H9 (cell line): ENCODE measurements around the gene PRRX2. TPM values are rescaled to one million over a fixed set of nuclear protein-coding genes. Genes with fewer than 3 reads are reported as not detected.

Source experiments
- DNase-seq: peaks from one replicate; pipeline ENCODE4 v3.0.0-alpha.2; 2017
- H2AFZ ChIP-seq: one replicate; pipeline ENCODE4 v1.6.1; 2013; ENCODE audit warnings: mild to moderate bottlenecking, low read length, control low read depth, moderate library complexity
- H2AK5ac ChIP-seq: 2 replicates; pipeline ENCODE4 v1.6.1; 2013; ENCODE audit warnings: low read length, control low read depth, mixed read lengths; ENCODE audit not compliant: insufficient read length
- H2BK120ac ChIP-seq: one replicate; pipeline ENCODE4 v1.6.1; 2013; ENCODE audit warnings: low read depth, mild to moderate bottlenecking, low read length, control low read depth, inconsistent platforms; ENCODE audit not compliant: poor library complexity, severe bottlenecking
- H2BK12ac ChIP-seq: 2 replicates; pipeline ENCODE4 v1.6.1; 2013; ENCODE audit warnings: low read length, control low read depth, mixed read lengths, low read depth; ENCODE audit not compliant: insufficient read length
- H2BK15ac ChIP-seq: 2 replicates; pipeline ENCODE4 v1.6.1; 2013; ENCODE audit warnings: low read depth, low read length, control low read depth
- H2BK20ac ChIP-seq: one replicate; pipeline ENCODE4 v1.6.1; 2013; ENCODE audit warnings: low read depth, mild to moderate bottlenecking, low read length, control low read depth, inconsistent platforms; ENCODE audit not compliant: poor library complexity, severe bottlenecking
- H2BK5ac ChIP-seq: 2 replicates; pipeline ENCODE4 v1.6.1; 2013; ENCODE audit warnings: low read length, control low read depth, mixed read lengths; ENCODE audit not compliant: insufficient read length
- H3K14ac ChIP-seq: 2 replicates; pipeline ENCODE4 v1.6.1; 2013; ENCODE audit warnings: low read length, control low read depth; ENCODE audit not compliant: insufficient read depth
- H3K18ac ChIP-seq: 2 replicates; pipeline ENCODE4 v1.6.1; 2013; ENCODE audit warnings: low read depth, mild to moderate bottlenecking, mixed read lengths, low read length, control low read depth; ENCODE audit not compliant: insufficient read length
- H3K23ac ChIP-seq: 2 replicates; pipeline ENCODE4 v1.6.1; 2013; ENCODE audit warnings: low read length, control low read depth, mixed read lengths, low read depth; ENCODE audit not compliant: insufficient read length
- H3K23me2 ChIP-seq: 2 replicates; pipeline ENCODE4 v1.6.1; 2013; ENCODE audit warnings: low read depth, mild to moderate bottlenecking, mixed read lengths, low read length, control low read depth; ENCODE audit not compliant: insufficient read length, poor library complexity, severe bottlenecking
- H3K27ac ChIP-seq: 2 replicates; pipeline ENCODE4 v1.5.1; 2013; ENCODE audit warnings: low read length, control low read depth, mixed read lengths, low read depth; ENCODE audit not compliant: insufficient read length
- H3K27me3 ChIP-seq: 2 replicates; pipeline ENCODE4 v1.6.1; 2013; ENCODE audit warnings: low read length, control low read depth, inconsistent platforms; ENCODE audit not compliant: insufficient read depth
- H3K4ac ChIP-seq: 2 replicates; pipeline ENCODE4 v1.6.1; 2013; ENCODE audit warnings: low read depth, mild to moderate bottlenecking, control low read depth, inconsistent platforms, low read length, moderate library complexity
- H3K4me1 ChIP-seq: 2 replicates; pipeline ENCODE4 v1.6.1; 2013; ENCODE audit warnings: low read length, control low read depth, inconsistent platforms; ENCODE audit not compliant: insufficient read depth
- H3K4me2 ChIP-seq: 2 replicates; pipeline ENCODE4 v1.6.1; 2013; ENCODE audit warnings: low read length, control low read depth, mixed read lengths; ENCODE audit not compliant: insufficient read length, insufficient read depth
- H3K56ac ChIP-seq: 2 replicates; pipeline ENCODE4 v1.6.1; 2013; ENCODE audit warnings: low read depth, mild to moderate bottlenecking, mixed read lengths, low read length, control low read depth; ENCODE audit not compliant: insufficient read length
- H3K79me1 ChIP-seq: 2 replicates; pipeline ENCODE4 v1.6.1; 2013; ENCODE audit warnings: low read depth, mild to moderate bottlenecking, moderate library complexity, low read length, control low read depth, inconsistent platforms; ENCODE audit not compliant: insufficient read depth, poor library complexity, severe bottlenecking
- H3K79me2 ChIP-seq: 2 replicates; pipeline ENCODE4 v1.6.1; 2013; ENCODE audit warnings: low read length, control low read depth, inconsistent platforms; ENCODE audit not compliant: insufficient read depth
- H3K9ac ChIP-seq: 2 replicates; pipeline ENCODE4 v1.6.1; 2013; ENCODE audit warnings: low read length, control low read depth, mixed read lengths; ENCODE audit not compliant: insufficient read length; ENCODE audit errors: extremely low read depth
- H3K9me3 ChIP-seq: one replicate; pipeline ENCODE4 v1.6.1; 2013; ENCODE audit warnings: low read depth, low read length, inconsistent platforms; ENCODE audit not compliant: control insufficient read depth
- H3T11ph ChIP-seq: one replicate; pipeline ENCODE4 v1.6.1; 2013; ENCODE audit warnings: mild to moderate bottlenecking, low read length, control low read depth, inconsistent platforms
- H4K20me1 ChIP-seq: one replicate; pipeline ENCODE4 v1.6.1; 2013; ENCODE audit not compliant: control insufficient read depth, insufficient read length, insufficient read depth
- H4K5ac ChIP-seq: 2 replicates; pipeline ENCODE4 v1.6.1; 2013; ENCODE audit warnings: low read depth, mild to moderate bottlenecking, mixed read lengths, low read length, control low read depth; ENCODE audit not compliant: insufficient read length
- H4K8ac ChIP-seq: replicated peaks from 2 replicates; pipeline ENCODE4 v1.6.1; 2013; ENCODE audit warnings: low read length, control low read depth, mixed read lengths, low read depth; ENCODE audit not compliant: insufficient read length
- H4K91ac ChIP-seq: 2 replicates; pipeline ENCODE4 v1.6.1; 2013; ENCODE audit warnings: low read depth, mild to moderate bottlenecking, moderate library complexity, mixed read lengths, low read length, control low read depth; ENCODE audit not compliant: insufficient read length
- H3K27ac Mint-ChIP-seq, 3 experiments: 2 replicates in 2 of 3; 3 replicates in 1 of 3; pipeline ENCODE4 v1.8.0; 2020 to 2021; ENCODE audit warnings: mixed read lengths in 3 of 3, mild to moderate bottlenecking in 1 of 3, moderate library complexity in 1 of 3
- H3K27me3 Mint-ChIP-seq: 2 replicates; pipeline ENCODE4 v1.8.0; 2021; ENCODE audit warnings: low read depth, mild to moderate bottlenecking, moderate library complexity, mixed read lengths
- H3K36me3 Mint-ChIP-seq, 3 experiments: 2 replicates in 2 of 3; 3 replicates in 1 of 3; pipeline ENCODE4 v1.8.0; 2020 to 2021; ENCODE audit warnings: low read depth in 3 of 3, mixed read lengths in 3 of 3; ENCODE audit not compliant: insufficient read depth in 1 of 3
- H3K4me1 Mint-ChIP-seq, 2 experiments: 2 replicates each; pipeline ENCODE4 v1.8.0; 2020; ENCODE audit warnings: mixed read lengths in 2 of 2
- H3K4me3 Mint-ChIP-seq, 2 experiments: 2 replicates in 1 of 2; 3 replicates in 1 of 2; pipeline ENCODE4 v1.8.0; 2020 to 2021; ENCODE audit warnings: mild to moderate bottlenecking in 2 of 2, mixed read lengths in 2 of 2, moderate library complexity in 1 of 2
- H3K9me3 Mint-ChIP-seq, 2 experiments: 2 replicates in 1 of 2; 3 replicates in 1 of 2; pipeline ENCODE4 v1.8.0; 2020; ENCODE audit warnings: mild to moderate bottlenecking in 2 of 2, mixed read lengths in 2 of 2, moderate library complexity in 1 of 2
- WGBS: extraction: QIAGEN DNeasy Blood & Tissue Kit; methylation state at CpG from one replicate; pipeline ENCODE4 v1.1.7; 2013; ENCODE audit warnings: missing lambda C conversion rate, low lambda C conversion rate, mixed read lengths; ENCODE audit not compliant: insufficient read length; ENCODE audit errors: extremely low coverage; 5-methylcytosine and 5-hydroxymethylcytosine counted together
- total RNA-seq: library from RNA; stranded (reverse); gene quantifications from 2 replicates; pipeline ENCODE4 v1.2.1, GENCODE V29; 2021
- TF ChIP-seq, protein P1 (sequence below): fragments of 200-600 bp; sonication (generic); conservative IDR thresholded peaks from 3 replicates; pipeline ENCODE4 v1.8.0; 2021; ENCODE audit warnings: antibody characterized with exemption, mild to moderate bottlenecking

Gene PRRX2
- total RNA-seq, 1 experiment from 2014 or later: 3.9 TPM

DNA sequence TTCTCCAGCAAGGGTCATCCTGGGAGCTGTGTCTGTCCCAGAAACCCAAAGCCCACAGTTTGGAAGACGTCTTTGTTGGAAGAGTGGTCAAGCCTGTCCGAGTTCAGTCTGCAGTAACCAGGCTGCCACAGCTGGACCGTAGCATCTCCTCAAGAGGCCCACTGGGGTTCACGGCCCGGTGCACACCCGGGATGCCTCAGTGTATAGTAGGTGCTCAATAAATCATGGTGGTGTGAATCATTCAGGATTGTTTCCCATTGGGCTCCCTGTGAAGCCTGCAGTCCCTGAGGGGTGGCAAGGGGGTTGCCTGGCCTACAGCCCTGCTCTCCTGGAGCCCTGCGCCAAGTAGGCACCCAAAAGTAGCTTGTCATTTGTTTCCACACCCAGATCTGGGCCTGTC lies 10.3 kb upstream of the PRRX2 start:
- Histone ChIP-seq H2AK5ac (no peak overlapping the region), H4K20me1 (no peaks in the 10 kb centered on the region), H2BK120ac (no peak overlapping the region), H2BK15ac (no peak overlapping the region), H3K79me1 (no peaks in the 10 kb centered on the region), H2AFZ (no peak overlapping the region), H3K23ac (no peak overlapping the region), H3K23me2 (no peaks in the 10 kb centered on the region), H4K8ac (no peak overlapping the region), H2BK5ac (no peak overlapping the region), H3K18ac (no peak overlapping the region), H2BK20ac (no peak overlapping the region), H4K91ac (no peak overlapping the region), H3K4me2 (no peak overlapping the region), H2BK12ac (no peak overlapping the region), H4K5ac (no peak overlapping the region), H3K27ac (no peak overlapping the region), H3K79me2 (no peaks in the 10 kb centered on the region), H3K56ac (no peak overlapping the region), H3K27me3 (no peaks in the 10 kb centered on the region), H3K4me1 (no peaks in the 10 kb centered on the region), H3K4ac (no peak overlapping the region), H3K9me3 (no peaks in the 10 kb centered on the region), H3K9ac (no peak overlapping the region), H3K14ac (no peak overlapping the region), H3T11ph (no peak overlapping the region)
- Mint-ChIP-seq H3K27me3 (peaks cover 25% of the 10 kb centered on the region), H3K9me3 (no peaks in the 10 kb centered on the region), H3K36me3 (no peaks in the 10 kb centered on the region), H3K4me3 (no peak overlapping the region), H3K4me1 (peaks cover 0 to 7% of the 10 kb centered on the region in 2 experiments; a peak in 1 of 4 replicates), H3K27ac (no peak overlapping the region)
- TF ChIP-seq, protein P1, sequence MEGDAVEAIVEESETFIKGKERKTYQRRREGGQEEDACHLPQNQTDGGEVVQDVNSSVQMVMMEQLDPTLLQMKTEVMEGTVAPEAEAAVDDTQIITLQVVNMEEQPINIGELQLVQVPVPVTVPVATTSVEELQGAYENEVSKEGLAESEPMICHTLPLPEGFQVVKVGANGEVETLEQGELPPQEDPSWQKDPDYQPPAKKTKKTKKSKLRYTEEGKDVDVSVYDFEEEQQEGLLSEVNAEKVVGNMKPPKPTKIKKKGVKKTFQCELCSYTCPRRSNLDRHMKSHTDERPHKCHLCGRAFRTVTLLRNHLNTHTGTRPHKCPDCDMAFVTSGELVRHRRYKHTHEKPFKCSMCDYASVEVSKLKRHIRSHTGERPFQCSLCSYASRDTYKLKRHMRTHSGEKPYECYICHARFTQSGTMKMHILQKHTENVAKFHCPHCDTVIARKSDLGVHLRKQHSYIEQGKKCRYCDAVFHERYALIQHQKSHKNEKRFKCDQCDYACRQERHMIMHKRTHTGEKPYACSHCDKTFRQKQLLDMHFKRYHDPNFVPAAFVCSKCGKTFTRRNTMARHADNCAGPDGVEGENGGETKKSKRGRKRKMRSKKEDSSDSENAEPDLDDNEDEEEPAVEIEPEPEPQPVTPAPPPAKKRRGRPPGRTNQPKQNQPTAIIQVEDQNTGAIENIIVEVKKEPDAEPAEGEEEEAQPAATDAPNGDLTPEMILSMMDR: no peak
- WGBS: no CpG with 5 or more reads among the region's 7 CpGs
- no peak for DNase-seq
